Measurements from ENCODE around the gene CXCL8.

The CXCL8 gene

DNA sequence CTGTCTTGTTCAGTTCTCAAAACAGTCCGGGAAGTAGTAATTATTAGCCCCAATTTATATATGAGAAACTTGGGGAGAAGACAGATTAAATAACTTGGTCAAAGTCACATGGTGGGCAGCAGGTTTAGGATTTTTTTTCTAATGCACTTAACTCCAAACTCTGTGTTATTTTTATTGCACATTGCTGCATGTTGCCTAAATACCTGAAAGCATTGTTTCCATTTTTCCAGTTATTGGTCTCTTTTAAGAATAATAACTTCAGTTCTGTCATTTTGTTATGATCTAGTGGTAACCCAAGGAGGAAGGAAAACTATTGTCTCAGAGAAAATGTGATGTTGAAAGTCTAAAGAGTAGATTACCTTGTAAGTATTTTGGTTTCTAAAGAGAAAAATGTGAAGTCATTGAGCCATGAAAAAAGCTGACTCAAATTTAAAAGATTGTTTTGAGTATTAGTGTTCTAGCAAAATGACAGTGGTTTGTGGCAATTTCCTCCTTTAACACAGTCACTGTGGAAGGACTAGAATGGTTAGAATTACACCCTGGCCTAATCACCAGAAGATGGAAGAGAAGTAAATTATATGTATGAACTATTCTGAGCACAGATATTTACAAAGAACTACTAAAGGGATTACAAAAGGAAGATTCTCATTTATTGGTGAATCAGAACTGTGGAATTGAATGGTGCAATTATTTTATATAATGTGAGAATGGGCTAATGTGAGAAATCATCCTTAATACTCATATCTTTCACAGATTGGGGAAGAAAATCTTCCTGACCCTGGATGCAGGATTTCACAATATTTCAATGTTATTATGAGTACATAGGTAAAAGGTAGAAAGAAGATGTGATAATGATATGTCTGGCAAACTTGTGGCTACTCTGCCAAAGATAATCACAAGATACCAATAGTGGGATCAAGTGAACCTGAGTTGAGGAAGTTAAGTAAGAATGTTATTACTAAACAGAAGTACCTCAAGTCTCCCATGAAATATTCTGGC, 21.7 kb upstream of the CXCL8 start:
- no peak for DNase-seq

DNA sequence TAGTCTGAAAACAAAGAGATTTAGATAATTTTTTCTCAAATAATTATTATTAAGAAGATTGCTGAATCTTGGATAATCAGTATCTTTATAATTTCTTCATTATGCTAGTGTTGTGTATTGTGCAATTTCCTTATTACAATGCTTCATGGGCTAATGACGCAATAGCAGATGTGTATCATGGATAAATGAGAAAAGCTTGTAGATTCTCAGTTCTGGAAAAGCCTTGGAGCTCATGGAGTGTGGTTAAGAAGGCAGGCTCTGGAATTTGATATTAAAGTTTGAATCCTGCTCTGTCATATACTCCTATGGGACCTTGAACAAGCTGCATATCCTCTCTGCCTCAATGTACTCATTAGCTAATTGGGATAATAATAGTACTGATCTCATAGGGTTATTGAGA, 18.9 kb upstream of the CXCL8 start:
- no peak for DNase-seq

DNA sequence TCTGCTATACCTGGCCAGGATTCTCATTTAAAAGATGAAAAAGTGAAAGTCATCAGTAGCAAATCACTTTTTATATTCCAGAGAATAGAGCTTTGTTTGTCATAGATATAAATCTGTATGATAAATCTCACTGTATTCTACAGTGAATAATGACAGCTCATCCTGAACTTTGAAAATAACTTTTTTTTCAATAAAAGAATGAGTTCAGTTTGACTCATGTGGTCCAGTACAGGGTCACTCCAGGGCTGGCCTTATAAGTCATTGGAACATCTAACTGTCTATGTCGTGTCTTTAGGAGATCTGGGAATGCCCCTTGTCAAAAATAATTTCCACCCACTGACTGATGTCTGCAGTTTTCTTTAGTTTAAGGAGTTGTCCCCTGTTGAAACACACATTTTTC, 18.5 kb upstream of the CXCL8 start:
- DNase-seq, result no peak

DNA sequence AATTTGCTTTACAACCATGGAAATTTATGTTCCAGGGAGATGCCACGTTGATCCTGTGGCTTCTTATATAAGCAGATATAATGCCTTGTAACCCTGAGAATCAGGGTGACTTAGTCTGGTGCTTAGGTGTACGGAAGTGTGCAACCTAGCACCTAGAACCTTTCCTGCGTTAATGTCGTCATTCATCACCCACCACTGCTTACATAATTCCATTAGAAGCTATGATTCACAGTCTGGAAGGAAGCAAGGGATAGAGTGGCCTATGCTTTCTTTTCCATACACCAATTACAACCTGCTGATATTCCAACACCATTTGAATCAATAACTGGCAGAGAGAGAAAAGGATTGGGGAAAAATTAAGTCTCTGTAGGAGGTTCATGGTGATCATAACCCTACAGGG, 17.3 kb upstream of the CXCL8 start:
- no peak for DNase-seq

DNA sequence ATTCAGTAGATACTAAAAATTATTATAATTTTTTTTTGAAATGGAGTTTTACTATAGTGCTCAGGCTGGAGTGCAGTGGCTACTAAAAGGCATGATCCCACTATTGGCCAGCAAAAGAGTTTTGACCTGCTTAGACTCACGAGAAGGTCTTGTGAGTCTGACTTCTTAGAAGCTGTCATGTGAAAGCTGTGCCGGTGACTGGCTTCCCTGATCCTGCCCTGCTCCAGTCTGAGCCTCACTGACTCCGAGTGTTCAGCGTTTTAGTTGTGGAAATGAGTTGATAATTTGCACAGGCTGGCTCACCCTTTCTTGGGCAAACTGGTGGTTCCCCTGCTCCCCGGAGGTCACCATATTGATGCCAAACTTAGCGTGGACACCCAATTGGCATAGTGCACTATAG, 16.4 kb upstream of the CXCL8 start:
- DNase-seq, result no peak

DNA sequence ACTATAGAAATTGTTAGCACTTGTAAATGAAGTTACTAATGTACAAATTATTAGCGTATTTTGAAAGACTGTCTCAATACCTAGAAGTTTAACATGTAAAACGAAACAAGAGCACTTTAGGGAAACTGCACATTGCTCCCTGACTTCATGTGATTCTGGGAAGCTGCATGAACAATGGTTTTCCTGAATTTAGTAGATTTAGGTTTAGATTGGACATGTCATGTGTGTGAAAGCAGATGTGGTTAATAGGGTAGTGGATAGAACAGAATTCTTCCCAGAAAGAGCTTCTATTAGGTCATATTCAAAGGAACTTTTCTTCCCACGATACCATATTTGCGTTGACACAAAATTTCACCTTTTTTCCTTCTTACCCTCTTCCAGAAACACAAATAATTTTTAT, 14.9 kb upstream of the CXCL8 start:
- no peak for DNase-seq

DNA sequence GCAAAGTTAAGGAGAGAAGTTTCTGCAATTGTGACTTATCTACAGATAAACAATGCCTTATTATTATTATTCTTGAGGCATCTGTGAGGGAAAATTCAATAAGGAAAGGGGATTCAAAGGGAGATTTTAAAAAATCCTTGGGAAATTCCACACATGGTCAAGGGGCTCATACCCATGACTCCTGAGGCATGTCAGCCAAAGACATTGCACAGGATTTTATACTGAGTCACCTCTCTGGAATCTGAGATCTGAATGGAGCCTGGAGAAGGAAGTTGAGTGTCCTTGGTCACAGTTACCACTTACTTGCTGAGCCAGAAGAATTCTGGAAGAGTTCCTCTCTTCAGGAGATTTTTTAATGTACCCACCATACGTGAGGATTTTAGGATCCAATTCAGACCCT, 14.4 kb upstream of the CXCL8 start:
- DNase-seq, result no peak

DNA sequence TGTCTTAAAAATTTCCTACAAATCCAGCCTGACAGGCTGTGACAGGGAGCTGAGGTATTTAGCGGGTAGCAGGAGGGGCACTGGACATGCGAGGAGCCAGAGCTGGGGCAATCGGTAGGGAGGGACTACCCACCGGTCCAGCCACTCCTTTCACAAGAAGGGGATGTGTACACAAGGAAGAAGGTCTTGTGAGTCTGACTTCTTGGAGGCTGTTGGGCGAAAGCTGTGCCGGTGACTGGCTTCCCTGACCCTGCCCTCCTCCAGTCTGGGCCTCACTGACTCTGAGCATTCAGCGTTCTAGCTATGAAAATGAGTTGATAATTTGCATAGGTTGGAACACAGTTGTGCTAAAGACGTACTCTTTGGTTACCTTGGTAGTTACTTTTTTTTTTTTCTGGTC, 12.7 kb upstream of the CXCL8 start:
- no peak for DNase-seq

DNA sequence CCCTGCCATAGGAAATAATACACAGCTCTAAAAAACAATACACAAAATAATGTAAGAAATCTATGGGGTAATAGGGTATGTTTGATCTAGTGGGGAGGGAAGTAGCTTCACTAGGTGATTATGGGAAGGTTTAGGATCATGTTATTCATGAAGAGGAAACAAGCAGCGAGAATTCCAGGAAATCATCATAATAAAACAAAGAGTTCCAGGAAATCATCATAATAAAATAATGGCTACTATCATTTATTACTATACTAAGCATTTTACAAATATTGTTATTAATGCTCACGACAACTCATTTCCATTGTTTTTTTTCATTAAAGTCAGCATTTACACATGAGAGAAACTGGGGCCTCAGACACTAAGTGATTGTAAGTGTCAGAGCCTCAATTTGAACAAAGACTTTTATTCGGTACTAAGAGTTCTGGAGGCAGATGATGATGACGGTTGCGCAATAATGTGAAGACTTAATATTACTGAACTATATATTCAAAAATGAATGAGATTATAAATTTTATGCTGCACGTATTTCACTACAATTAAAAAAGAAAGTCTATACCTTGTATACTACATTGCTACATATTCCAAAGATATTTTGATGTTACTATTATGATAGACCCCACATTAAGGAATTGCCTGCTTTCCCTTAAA, 12.2 kb upstream of the CXCL8 start:
- DNase-seq, result no peak

DNA sequence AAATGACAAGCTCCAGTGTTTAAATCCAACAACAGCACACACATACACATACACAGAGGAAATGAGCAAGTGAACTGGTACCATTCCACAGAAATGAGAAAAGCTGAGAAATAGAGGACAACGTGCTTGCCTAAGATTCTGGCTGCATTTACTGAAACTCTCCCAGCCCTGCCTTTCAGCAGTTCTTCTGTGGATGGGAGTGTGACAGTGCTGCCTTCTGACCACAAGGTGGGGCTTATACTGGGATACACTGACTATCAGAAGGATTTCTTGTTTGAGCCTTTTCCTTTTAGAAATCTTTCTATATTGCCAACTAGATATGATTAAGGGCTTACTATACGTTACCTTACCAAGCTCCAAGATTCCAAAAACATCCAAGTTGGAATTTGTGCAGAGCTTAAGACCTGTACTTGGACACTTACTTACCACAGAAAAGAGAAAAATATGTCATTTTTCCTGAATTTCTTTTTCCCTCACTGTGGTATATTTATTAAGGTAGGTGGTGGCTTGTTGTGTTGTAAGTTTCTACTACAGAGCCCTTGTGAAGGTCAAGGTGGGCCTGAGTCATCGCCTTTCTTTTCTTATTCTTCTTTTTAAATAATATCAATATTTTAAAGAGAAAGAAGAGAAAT, 10.7 kb upstream of the CXCL8 start:
- DNase-seq, result peak; percentile 39 to 62 (median 56)

DNA sequence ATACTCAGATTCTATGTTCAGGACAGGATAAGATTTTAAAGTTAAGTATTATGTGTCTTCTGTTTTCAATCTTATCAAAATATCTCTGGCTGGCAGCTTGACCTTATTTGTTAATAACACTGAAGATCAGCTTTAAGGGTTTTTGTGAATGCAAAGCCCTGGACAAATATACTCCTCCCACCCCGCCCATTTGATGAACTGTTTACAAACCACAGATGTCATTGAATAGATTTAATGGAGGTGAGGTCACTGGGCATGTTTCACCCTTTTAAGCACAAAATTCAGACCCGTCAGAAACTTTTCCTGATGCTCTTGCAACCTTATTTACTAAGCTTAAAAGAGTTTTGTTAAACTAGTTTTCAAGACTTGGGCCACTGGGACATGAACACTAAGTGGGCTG, 10.1 kb upstream of the CXCL8 start:
- peak in 1 of 3 experiments; percentile 43 for DNase-seq

DNA sequence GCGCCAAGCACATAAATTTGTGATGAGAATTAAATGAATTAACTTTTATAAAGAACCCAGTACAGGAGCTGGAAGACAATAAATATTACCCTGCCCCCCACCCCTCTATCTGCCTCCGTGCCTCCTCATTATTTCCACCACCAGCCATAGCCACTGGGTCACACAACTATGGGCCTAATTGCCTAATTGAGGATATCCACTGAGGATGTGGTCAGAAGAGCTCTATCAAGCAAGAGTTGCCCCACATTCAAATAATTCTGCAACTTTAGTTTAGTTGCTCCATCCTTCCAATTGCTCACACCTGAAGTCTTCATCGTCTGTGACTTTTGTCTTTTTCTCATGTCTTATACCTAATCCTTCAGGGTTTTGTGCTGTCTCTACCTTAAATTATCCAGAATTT, 9.5 kb upstream of the CXCL8 start:
- DNase-seq, result no peak

DNA sequence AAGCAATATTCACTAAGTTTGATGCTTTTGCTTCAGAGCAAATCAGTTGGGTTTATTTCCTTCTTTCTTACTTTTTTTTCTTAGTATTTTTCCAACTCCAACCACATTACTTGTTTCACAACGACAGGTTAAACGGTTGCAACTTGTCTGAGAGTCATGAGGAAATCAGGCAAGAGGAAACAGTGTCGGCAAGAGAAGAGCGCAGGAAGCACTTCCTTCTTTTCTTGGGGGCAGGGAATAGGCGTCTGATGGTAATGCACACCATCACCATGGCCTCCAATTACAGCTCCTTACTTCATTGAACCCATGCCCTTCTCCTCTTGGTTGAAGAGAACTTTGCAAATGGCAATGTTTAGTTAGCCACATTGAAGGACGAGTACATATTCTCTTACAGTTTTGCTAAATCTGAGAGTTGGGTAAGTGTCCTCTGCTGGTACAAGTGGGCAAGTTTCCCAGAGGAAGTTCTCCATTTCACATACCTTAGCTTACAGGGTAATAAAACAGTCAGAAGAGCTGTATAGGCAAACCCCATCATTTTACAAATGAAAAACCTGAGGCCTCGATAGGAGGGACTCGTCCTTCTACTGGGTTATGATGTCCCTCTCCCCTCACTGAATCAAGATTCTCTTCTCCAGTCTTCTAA, 8.3 kb upstream of the CXCL8 start:
- no peak for DNase-seq

DNA sequence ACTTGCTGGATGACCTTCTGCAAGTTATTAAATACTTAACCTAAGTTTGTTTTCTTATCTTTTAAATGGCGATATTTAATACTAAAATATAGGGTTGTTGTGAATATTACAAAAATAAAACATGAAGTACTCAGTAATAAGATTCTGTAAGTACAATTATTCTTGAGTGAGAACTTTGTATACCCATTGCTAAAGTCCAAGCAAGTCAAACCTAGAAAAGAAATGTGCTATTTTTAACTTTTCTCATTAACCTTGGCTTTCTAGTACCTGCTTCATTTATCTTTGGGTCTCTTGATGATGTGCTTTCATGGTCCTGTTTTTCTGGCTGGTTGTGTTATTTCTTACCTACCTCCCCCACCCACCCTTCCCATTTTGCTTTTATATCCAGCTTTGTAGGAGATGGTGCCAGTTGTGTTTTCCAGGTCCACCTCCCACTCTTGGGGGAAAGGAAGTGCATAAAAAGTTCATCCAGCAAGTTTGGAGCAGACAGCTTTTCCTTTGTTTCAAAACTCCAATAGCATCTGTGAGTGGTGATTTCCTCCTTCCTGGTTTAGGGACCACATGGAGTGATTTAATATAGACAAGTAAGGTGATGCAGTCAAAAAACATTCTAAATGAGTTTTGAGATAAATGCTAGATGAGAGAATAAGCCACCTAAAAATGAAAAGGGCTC, 7.5 kb upstream of the CXCL8 start:
- no peak for DNase-seq

DNA sequence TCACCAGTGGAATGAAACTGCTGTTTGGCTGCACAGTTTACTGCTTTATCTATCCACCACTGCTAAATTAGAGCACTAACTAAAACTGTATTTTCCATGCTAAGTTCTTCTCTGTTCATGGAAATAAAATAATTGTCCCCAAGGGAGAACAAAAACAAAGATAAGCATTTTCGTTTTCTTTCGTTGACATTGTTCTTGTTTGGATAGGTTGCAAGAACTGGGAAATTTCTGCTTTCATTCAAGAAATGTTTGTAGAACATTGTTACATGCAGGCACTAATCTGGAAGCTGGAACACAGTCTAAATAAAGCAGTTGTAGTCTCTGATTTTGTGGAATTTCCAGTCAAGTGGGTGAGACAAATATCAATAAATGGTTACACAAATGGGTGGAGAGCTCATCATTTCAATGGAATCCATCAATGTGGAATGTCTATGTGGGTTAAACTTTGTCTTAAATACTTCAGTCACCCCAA, 5.8 kb upstream of the CXCL8 start:
- DNase-seq, result no peak

DNA sequence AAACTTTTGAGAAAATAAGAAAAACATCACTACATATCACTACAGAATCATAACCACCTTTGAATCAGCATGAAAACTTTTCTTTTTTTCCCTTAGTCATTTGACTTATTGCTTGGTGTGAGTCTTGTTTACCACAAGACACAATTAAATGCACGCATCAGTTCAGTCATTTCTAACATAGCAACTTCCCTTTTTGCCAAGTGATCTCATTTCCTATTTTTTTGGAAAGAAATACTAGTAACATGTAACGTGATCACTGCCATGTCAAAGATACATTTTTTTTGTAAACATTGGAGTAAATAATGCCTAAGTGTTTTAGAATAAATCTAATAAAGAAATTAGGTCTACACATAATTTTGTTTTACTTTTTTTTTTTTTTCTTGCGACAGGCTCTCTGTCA, 5.1 kb upstream of the CXCL8 start:
- no peak for DNase-seq

DNA sequence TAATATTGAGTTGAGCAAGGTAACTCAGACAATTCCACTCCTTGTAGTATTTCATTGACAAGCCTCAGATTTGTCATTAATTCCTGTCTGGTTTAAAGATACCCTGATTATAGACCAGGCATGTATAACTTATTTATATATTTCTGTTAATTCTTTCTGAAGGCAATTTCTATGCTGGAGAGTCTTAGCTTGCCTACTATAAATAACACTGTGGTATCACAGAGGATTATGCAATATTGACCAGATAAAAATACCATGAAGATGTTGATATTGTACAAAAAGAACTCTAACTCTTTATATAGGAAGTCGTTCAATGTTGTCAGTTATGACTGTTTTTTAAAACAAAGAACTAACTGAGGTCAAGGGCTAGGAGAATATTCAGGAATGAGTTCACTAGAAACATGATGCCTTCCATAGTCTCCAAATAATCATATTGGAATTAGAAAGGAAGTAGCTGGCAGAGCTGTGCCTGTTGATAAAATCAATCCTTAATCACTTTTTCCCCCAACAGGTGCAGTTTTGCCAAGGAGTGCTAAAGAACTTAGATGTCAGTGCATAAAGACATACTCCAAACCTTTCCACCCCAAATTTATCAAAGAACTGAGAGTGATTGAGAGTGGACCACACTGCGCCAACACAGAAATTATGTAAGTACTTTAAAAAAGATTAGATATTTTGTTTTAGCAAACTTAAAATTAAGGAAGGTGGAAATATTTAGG, 821 bp downstream of the CXCL8 start:
- DNase-seq, result no peak

DNA sequence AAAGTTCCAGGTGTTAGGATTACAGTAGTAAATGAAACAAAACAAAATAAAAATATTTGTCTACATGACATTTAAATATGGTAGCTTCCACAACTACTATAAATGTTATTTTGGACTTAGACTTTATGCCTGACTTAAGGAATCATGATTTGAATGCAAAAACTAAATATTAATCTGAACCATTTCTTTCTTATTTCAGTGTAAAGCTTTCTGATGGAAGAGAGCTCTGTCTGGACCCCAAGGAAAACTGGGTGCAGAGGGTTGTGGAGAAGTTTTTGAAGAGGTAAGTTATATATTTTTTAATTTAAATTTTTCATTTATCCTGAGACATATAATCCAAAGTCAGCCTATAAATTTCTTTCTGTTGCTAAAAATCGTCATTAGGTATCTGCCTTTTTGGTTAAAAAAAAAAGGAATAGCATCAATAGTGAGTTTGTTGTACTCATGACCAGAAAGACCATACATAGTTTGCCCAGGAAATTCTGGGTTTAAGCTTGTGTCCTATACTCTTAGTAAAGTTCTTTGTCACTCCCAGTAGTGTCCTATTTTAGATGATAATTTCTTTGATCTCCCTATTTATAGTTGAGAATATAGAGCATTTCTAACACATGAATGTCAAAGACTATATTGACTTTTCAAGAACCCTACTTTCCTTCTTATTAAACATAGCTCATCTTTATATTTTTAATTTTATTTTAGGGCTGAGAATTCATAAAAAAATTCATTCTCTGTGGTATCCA, 1.6 kb downstream of the CXCL8 start:
- DNase-seq, result no peak

DNA sequence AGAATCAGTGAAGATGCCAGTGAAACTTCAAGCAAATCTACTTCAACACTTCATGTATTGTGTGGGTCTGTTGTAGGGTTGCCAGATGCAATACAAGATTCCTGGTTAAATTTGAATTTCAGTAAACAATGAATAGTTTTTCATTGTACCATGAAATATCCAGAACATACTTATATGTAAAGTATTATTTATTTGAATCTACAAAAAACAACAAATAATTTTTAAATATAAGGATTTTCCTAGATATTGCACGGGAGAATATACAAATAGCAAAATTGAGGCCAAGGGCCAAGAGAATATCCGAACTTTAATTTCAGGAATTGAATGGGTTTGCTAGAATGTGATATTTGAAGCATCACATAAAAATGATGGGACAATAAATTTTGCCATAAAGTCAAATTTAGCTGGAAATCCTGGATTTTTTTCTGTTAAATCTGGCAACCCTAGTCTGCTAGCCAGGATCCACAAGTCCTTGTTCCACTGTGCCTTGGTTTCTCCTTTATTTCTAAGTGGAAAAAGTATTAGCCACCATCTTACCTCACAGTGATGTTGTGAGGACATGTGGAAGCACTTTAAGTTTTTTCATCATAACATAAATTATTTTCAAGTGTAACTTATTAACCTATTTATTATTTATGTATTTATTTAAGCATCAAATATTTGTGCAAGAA, 2.3 kb downstream of the CXCL8 start:
- no peak for DNase-seq

DNA sequence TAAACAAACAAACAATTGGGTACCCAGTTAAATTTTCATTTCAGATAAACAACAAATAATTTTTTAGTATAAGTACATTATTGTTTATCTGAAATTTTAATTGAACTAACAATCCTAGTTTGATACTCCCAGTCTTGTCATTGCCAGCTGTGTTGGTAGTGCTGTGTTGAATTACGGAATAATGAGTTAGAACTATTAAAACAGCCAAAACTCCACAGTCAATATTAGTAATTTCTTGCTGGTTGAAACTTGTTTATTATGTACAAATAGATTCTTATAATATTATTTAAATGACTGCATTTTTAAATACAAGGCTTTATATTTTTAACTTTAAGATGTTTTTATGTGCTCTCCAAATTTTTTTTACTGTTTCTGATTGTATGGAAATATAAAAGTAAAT, 2.9 kb downstream of the CXCL8 start:
- DNase-seq, result no peak

DNA sequence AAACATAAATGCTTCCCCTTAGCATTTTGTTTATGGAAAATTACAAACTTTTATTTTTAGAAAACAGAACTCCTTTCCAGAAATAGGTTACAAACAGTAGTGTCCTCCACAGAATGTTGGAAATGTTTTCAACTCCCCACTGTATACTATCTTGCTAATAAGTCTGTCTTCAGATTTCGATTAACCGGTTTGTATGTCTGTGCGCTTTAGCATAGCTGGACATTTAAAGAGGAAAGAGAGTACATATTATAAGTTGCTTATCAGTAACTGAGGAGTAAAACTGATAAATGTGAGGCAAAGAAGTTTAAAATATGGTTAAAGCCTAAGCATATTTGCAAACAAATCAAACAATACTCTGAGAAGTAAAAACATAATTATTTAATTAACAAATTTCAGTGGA, 3.4 kb downstream of the CXCL8 start:
- DNase-seq, result no peak

Measured in NCI-H1417 (cell line).